ENCODE measurements around the gene LIMK2. TPM values are rescaled to one million over a fixed set of nuclear protein-coding genes. Genes with fewer than 3 reads are reported as not detected.
"Not testable (repeated sequence)": the region's sequence is repeated elsewhere in the genome, so short reads cannot be mapped to it uniquely, and the experiment has no call there.

LIMK2 gene
- polyA plus RNA-seq, 2 donors = 43.5 to 57.4 TPM

GRCh38 chr22:31227186-31227585, 15.1 kb downstream of the LIMK2 start:
- Histone ChIP-seq H3K27me3 (ENCODE audit: control insufficient read depth in 1 of 2, insufficient read depth in 2 of 2, low read length in 2 of 2) (no peaks in the 10 kb centered on the region), H3K36me3 (ENCODE audit: control insufficient read depth in 2 of 2, insufficient read depth in 2 of 2, low read length in 1 of 2) (peaks cover 0 to 2% of the 10 kb centered on the region in 2 donors), H3K27ac (ENCODE audit: low read depth in 2 of 2, low read length in 1 of 2) (peak overlapping the region in 1 of 2 donors; percentile 2), H3K4me1 (ENCODE audit: control insufficient read depth in 2 of 2, insufficient read depth in 2 of 2, low read length in 1 of 2) (peaks cover 0 to 4% of the 10 kb centered on the region in 2 donors), H3K9me3 (ENCODE audit: control insufficient read depth in 2 of 2, insufficient read depth in 1 of 2, low read depth in 1 of 2, low read length in 1 of 2) (no peaks in the 10 kb centered on the region), H3K4me3 (ENCODE audit: low read depth in 1 of 2, low read length in 2 of 2) (no peak overlapping the region)
- WGBS, 2 donors = 34 to 65% methylated on average over 1 of the region's 1 CpG

GRCh38 chr22:31229402-31230079, 17.4 kb downstream of the LIMK2 start:
- H3K27me3 ChIP-seq (ENCODE audit: control insufficient read depth in 1 of 2, insufficient read depth in 2 of 2, low read length in 2 of 2) = no peaks in the 10 kb centered on the region
- no peaks in the 10 kb centered on the region for H3K9me3 ChIP-seq (ENCODE audit: control insufficient read depth in 2 of 2, insufficient read depth in 1 of 2, low read depth in 1 of 2, low read length in 1 of 2)
- peaks cover 0 to 4% of the 10 kb centered on the region in 2 donors for H3K4me1 ChIP-seq (ENCODE audit: control insufficient read depth in 2 of 2, insufficient read depth in 2 of 2, low read length in 1 of 2)
- H3K36me3 ChIP-seq (ENCODE audit: control insufficient read depth in 2 of 2, insufficient read depth in 2 of 2, low read length in 1 of 2) = peaks cover 0 to 2% of the 10 kb centered on the region in 2 donors
- H3K27ac ChIP-seq (ENCODE audit: low read depth in 2 of 2, low read length in 1 of 2) = peak overlapping the region; percentile 20 to 52
- no peak overlapping the region for H3K4me3 ChIP-seq (ENCODE audit: low read depth in 1 of 2, low read length in 2 of 2)
- WGBS, 2 donors = 58 to 66% methylated on average over 3 of the region's 3 CpGs

DNA sequence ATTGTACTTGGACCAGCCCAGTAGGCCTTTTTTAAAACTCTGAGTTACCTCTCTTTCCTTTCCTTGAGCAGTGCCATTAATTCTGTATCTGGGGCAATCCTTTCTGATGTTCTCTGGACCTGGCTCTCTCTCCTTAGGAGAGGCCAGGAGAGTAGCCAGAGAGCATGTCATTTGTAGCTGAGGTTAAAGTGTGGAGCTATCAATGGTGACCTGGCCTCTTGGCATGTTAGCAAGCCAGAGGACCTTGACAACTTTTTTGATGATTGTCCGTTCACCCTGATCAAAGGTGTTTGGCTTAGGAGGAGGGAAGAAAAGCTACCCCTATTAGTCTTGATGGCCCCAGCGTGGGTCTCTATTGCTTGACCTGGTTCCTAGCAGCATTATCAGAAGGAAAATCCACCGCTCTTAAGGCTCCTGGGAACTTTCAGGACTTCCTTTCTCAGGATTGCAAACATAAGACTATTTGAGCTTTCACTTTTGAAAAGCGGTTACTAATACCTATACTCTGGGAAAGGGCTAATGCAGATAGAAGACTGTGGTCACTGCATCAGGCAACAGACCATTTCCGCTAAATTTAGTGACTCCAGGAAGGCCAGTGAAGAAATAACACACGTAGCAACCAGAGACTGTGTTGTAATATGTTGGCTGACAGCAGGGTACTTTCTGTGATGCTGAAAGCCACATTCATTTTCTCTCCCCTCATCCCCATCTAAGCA, 18.2 kb downstream of the LIMK2 start:
- Histone ChIP-seq H3K4me3 (ENCODE audit: low read depth in 1 of 2, low read length in 2 of 2) (no peak overlapping the region), H3K27ac (ENCODE audit: low read depth in 2 of 2, low read length in 1 of 2) (peak overlapping the region; percentile 21 to 77), H3K4me1 (ENCODE audit: control insufficient read depth in 2 of 2, insufficient read depth in 2 of 2, low read length in 1 of 2) (peaks cover 0 to 4% of the 10 kb centered on the region in 2 donors), H3K27me3 (ENCODE audit: control insufficient read depth in 1 of 2, insufficient read depth in 2 of 2, low read length in 2 of 2) (no peaks in the 10 kb centered on the region), H3K9me3 (ENCODE audit: control insufficient read depth in 2 of 2, insufficient read depth in 1 of 2, low read depth in 1 of 2, low read length in 1 of 2) (no peaks in the 10 kb centered on the region), H3K36me3 (ENCODE audit: control insufficient read depth in 2 of 2, insufficient read depth in 2 of 2, low read length in 1 of 2) (peaks cover 0 to 2% of the 10 kb centered on the region in 2 donors)
- WGBS, 2 donors = 64 to 74% methylated on average over 6 of the region's 6 CpGs

GRCh38 chr22:31230871-31231621, 18.9 kb downstream of the LIMK2 start:
- H3K9me3 ChIP-seq (ENCODE audit: control insufficient read depth in 2 of 2, insufficient read depth in 1 of 2, low read depth in 1 of 2, low read length in 1 of 2) = no peaks in the 10 kb centered on the region
- H3K36me3 ChIP-seq (ENCODE audit: control insufficient read depth in 2 of 2, insufficient read depth in 2 of 2, low read length in 1 of 2) = peaks cover 0 to 2% of the 10 kb centered on the region in 2 donors
- no peak overlapping the region for H3K4me3 ChIP-seq (ENCODE audit: low read depth in 1 of 2, low read length in 2 of 2)
- peak overlapping the region in 1 of 2 donors; percentile 24 for H3K27ac ChIP-seq (ENCODE audit: low read depth in 2 of 2, low read length in 1 of 2)
- no peaks in the 10 kb centered on the region for H3K27me3 ChIP-seq (ENCODE audit: control insufficient read depth in 1 of 2, insufficient read depth in 2 of 2, low read length in 2 of 2)
- peaks cover 0 to 4% of the 10 kb centered on the region in 2 donors for H3K4me1 ChIP-seq (ENCODE audit: control insufficient read depth in 2 of 2, insufficient read depth in 2 of 2, low read length in 1 of 2)
- 39 to 45% methylated on average over 3 of the region's 3 CpGs for WGBS, 2 donors

DNA sequence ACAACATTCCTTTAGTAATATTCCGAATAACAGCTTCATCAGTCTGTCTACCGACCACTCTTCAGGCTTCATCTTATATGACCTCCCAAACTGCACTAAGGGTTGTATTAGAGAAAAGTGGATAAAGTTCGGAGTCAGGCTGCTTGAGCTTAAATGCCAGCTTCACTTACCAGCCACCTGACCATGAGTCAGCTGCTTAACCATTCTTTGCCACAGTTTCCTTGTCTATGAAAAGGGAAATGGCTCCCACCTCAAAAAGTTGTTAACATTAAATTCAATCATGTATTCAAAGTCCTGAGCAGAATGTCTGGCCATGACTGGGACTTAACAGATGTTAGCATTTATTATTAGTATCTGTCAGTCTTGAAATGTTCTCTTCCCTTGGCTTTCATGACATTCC, 20.9 kb downstream of the LIMK2 start:
- Histone ChIP-seq H3K9me3 (ENCODE audit: control insufficient read depth in 2 of 2, insufficient read depth in 1 of 2, low read depth in 1 of 2, low read length in 1 of 2) (no peaks in the 10 kb centered on the region), H3K4me3 (ENCODE audit: low read depth in 1 of 2, low read length in 2 of 2) (no peak overlapping the region), H3K27ac (ENCODE audit: low read depth in 2 of 2, low read length in 1 of 2) (no peak overlapping the region), H3K36me3 (ENCODE audit: control insufficient read depth in 2 of 2, insufficient read depth in 2 of 2, low read length in 1 of 2) (no peaks in the 10 kb centered on the region), H3K4me1 (ENCODE audit: control insufficient read depth in 2 of 2, insufficient read depth in 2 of 2, low read length in 1 of 2) (peaks cover 0 to 4% of the 10 kb centered on the region in 2 donors), H3K27me3 (ENCODE audit: control insufficient read depth in 1 of 2, insufficient read depth in 2 of 2, low read length in 2 of 2) (no peaks in the 10 kb centered on the region)
- WGBS, 2 donors = 79 to 85% methylated on average over 3 of the region's 3 CpGs

GRCh38 chr22:31235081-31235480, 23.0 kb downstream of the LIMK2 start:
- Histone ChIP-seq H3K4me1 (ENCODE audit: control insufficient read depth in 2 of 2, insufficient read depth in 2 of 2, low read length in 1 of 2) (no peaks in the 10 kb centered on the region), H3K27ac (ENCODE audit: low read depth in 2 of 2, low read length in 1 of 2) (no peak overlapping the region), H3K27me3 (ENCODE audit: control insufficient read depth in 1 of 2, insufficient read depth in 2 of 2, low read length in 2 of 2) (no peaks in the 10 kb centered on the region), H3K36me3 (ENCODE audit: control insufficient read depth in 2 of 2, insufficient read depth in 2 of 2, low read length in 1 of 2) (no peaks in the 10 kb centered on the region), H3K9me3 (ENCODE audit: control insufficient read depth in 2 of 2, insufficient read depth in 1 of 2, low read depth in 1 of 2, low read length in 1 of 2) (no peaks in the 10 kb centered on the region), H3K4me3 (ENCODE audit: low read depth in 1 of 2, low read length in 2 of 2) (no peak overlapping the region)
- 71 to 80% methylated on average over 3 of the region's 3 CpGs for WGBS, 2 donors

GRCh38 chr22:31236044-31236443, 23.9 kb downstream of the LIMK2 start:
- H3K27ac ChIP-seq (ENCODE audit: low read depth in 2 of 2, low read length in 1 of 2); H3K9me3 ChIP-seq (ENCODE audit: control insufficient read depth in 2 of 2, insufficient read depth in 1 of 2, low read depth in 1 of 2, low read length in 1 of 2); H3K4me3 ChIP-seq (ENCODE audit: low read depth in 1 of 2, low read length in 2 of 2); H3K27me3 ChIP-seq (ENCODE audit: control insufficient read depth in 1 of 2, insufficient read depth in 2 of 2, low read length in 2 of 2); H3K36me3 ChIP-seq (ENCODE audit: control insufficient read depth in 2 of 2, insufficient read depth in 2 of 2, low read length in 1 of 2); H3K4me1 ChIP-seq (ENCODE audit: control insufficient read depth in 2 of 2, insufficient read depth in 2 of 2, low read length in 1 of 2): not testable (repeated sequence)
- WGBS, 2 donors = 95% methylated on average over 4 of the region's 4 CpGs

- no peak overlapping the region for H3K4me3 ChIP-seq (ENCODE audit: low read depth in 1 of 2, low read length in 2 of 2)
- H3K9me3 ChIP-seq (ENCODE audit: control insufficient read depth in 2 of 2, insufficient read depth in 1 of 2, low read depth in 1 of 2, low read length in 1 of 2) = no peaks in the 10 kb centered on the region
- H3K27ac ChIP-seq (ENCODE audit: low read depth in 2 of 2, low read length in 1 of 2) = no peak overlapping the region
- H3K4me1 ChIP-seq (ENCODE audit: control insufficient read depth in 2 of 2, insufficient read depth in 2 of 2, low read length in 1 of 2) = no peaks in the 10 kb centered on the region
- 96 to 100% methylated on average over 1 of the region's 1 CpG for WGBS, 2 donors
- no peaks in the 10 kb centered on the region for H3K27me3 ChIP-seq (ENCODE audit: control insufficient read depth in 1 of 2, insufficient read depth in 2 of 2, low read length in 2 of 2)
- no peaks in the 10 kb centered on the region for H3K36me3 ChIP-seq (ENCODE audit: control insufficient read depth in 2 of 2, insufficient read depth in 2 of 2, low read length in 1 of 2)
Observed at GRCh38 chr22:31238057-31238456, 26.0 kb downstream of the LIMK2 start.

DNA sequence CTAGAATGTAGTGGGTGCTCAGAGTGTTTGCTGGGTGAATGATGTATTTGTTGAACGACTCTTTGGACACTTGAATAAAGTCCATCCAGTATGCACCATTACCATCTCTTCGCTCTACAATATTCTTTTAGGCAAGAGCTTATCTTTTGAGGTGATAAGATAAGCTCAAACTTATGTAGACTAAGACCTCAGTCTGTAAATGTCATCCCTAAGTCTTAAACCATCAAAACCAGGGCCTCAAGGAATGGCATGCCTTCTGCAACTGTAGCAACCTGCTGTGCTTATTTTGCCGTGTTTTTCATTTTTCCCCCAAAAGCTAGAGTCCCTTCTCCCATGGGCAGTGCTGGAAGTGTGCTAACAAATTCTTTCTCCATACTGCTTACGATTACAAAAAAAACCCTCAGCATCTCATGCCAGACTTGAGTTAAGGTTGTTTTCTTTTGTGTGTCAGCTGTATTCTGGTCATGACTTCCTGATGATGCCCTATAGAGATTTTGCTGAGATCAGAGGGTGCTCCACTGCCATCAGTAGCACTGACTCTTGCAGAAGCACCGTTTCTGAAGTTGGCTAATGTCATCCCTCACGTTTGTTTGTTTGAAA, 27.8 kb downstream of the LIMK2 start:
- no peak overlapping the region for H3K4me3 ChIP-seq (ENCODE audit: low read depth in 1 of 2, low read length in 2 of 2)
- no peaks in the 10 kb centered on the region for H3K27me3 ChIP-seq (ENCODE audit: control insufficient read depth in 1 of 2, insufficient read depth in 2 of 2, low read length in 2 of 2)
- 74 to 77% methylated on average over 6 of the region's 6 CpGs for WGBS, 2 donors
- no peak overlapping the region for H3K27ac ChIP-seq (ENCODE audit: low read depth in 2 of 2, low read length in 1 of 2)
- no peaks in the 10 kb centered on the region for H3K9me3 ChIP-seq (ENCODE audit: control insufficient read depth in 2 of 2, insufficient read depth in 1 of 2, low read depth in 1 of 2, low read length in 1 of 2)
- H3K4me1 ChIP-seq (ENCODE audit: control insufficient read depth in 2 of 2, insufficient read depth in 2 of 2, low read length in 1 of 2) = no peaks in the 10 kb centered on the region
- no peaks in the 10 kb centered on the region for H3K36me3 ChIP-seq (ENCODE audit: control insufficient read depth in 2 of 2, insufficient read depth in 2 of 2, low read length in 1 of 2)

Measured in esophagus (tissue), 2 donors.